GM12878 (cell line): ENCODE measurements around the gene TUT4. TPM values are rescaled to one million over a fixed set of nuclear protein-coding genes. Genes with fewer than 3 reads are reported as not detected.
A peak's percentile ranks its signal among the peaks of the same experiment; 100 is the strongest.

Source experiments
- ATAC-seq: fragments of 200-7000 bp; cut with Tn5 transposase; 3 replicates; pipeline ENCODE4 v1.9.1; 2020; ENCODE audit warnings: mild to moderate bottlenecking, moderate library complexity
- BruUV-seq: library from RNA; stranded (reverse); fragments of 400-500 nt; replicated peaks from 2 replicates; lab custom pipeline; 2021; lab: Mats Ljungman, UMichigan
- CTCF ChIA-PET: fragments of 300-600 bp; sonication (Branson Sonifier 250); formaldehyde crosslinking; extraction: SDS; loops from one replicate; lab custom pipeline; 2021; ENCODE audit warnings: inconsistent platforms; lab: Yijun Ruan, JAX
- POLR2A ChIA-PET: fragments of 350-600 bp; formaldehyde crosslinking; extraction: SDS; loops from one replicate; lab custom pipeline; 2021; ENCODE audit warnings: inconsistent platforms; lab: Charles Lee
- RAD21 ChIA-PET: fragments of 300-600 bp; sonication (Branson Sonifier 250); formaldehyde crosslinking; loops from one replicate; lab custom pipeline; 2023; ENCODE audit warnings: antibody characterized with exemption; ENCODE audit not compliant: unreplicated experiment; lab: Charles Lee
- SMC1A ChIA-PET: fragments of 300-600 bp; sonication (Branson Sonifier 250); formaldehyde crosslinking; loops from one replicate; lab custom pipeline; 2023; ENCODE audit not compliant: unreplicated experiment, uncharacterized antibody; lab: Charles Lee
- DNase-seq: peaks from one replicate; pipeline ENCODE4 v3.0.0-alpha.2; 2011; ENCODE audit warnings: low read depth, low spot score
- FAIRE-seq: peaks from 3 replicates; lab custom pipeline; 2011; peaks lifted over from hg19 to GRCh38; lab: Jason Lieb, UNC
- H2AFZ ChIP-seq: 2 replicates; pipeline ENCODE4 v1.6.0; 2011; ENCODE audit warnings: low read depth, low read length, control low read depth; ENCODE audit not compliant: control insufficient read depth
- H3K27ac ChIP-seq: 2 replicates; pipeline ENCODE4 v1.5.1; 2011; ENCODE audit warnings: control low read depth; ENCODE audit not compliant: control insufficient read depth, insufficient read depth
- H3K27me3 ChIP-seq, 2 experiments: replicated peaks in 1 of 2; 2 replicates each; pipeline versions ENCODE4 v1.6.0 to v1.6.1; 2011; ENCODE audit warnings: low read length in 1 of 2; ENCODE audit not compliant: control insufficient read depth in 2 of 2, insufficient read depth in 2 of 2
- H3K36me3 ChIP-seq, 2 experiments: 2 replicates each; pipeline ENCODE4 v1.5.1; 2011; ENCODE audit warnings: low read length in 1 of 2; ENCODE audit not compliant: control insufficient read depth in 2 of 2, insufficient read depth in 2 of 2
- H3K4me1 ChIP-seq: 2 replicates; pipeline ENCODE4 v1.6.1; 2011; ENCODE audit warnings: mild to moderate bottlenecking, low read length, moderate library complexity, mixed read lengths; ENCODE audit not compliant: control insufficient read depth, insufficient read depth
- H3K4me2 ChIP-seq: 2 replicates; pipeline ENCODE4 v1.6.0; 2011; ENCODE audit warnings: control low read depth; ENCODE audit not compliant: control insufficient read depth, insufficient read depth
- H3K4me3 ChIP-seq: fragments of 200-600 bp; sonication (generic); 2 replicates; pipeline ENCODE4 v1.5.1; 2016
- H3K79me2 ChIP-seq: 2 replicates; pipeline ENCODE4 v1.6.0; 2011; ENCODE audit warnings: low read length; ENCODE audit not compliant: control insufficient read depth, insufficient read depth
- H3K9ac ChIP-seq: 2 replicates; pipeline ENCODE4 v1.8.0; 2011; ENCODE audit warnings: low read length, control low read depth, mixed read lengths; ENCODE audit not compliant: control insufficient read depth, insufficient read depth
- H3K9me3 ChIP-seq: replicated peaks from 3 replicates; pipeline ENCODE4 v1.5.1; 2011; ENCODE audit warnings: mild to moderate bottlenecking, low read length; ENCODE audit not compliant: control insufficient read depth, insufficient read depth
- H4K20me1 ChIP-seq: 2 replicates; pipeline ENCODE4 v1.6.0; 2011; ENCODE audit not compliant: control insufficient read depth, insufficient read depth
- CBX3 ChIP-seq: fragments of 200-600 bp; sonication (generic); IDR thresholded peaks from 2 replicates; pipeline ENCODE4 v1.6.1; 2016; ENCODE audit warnings: low read depth, borderline replicate concordance
- CREB1 ChIP-seq: IDR thresholded peaks from 2 replicates; pipeline ENCODE4 v1.6.1; 2012; ENCODE audit warnings: low read depth, mild to moderate bottlenecking, inconsistent platforms
- EED ChIP-seq: sonication (generic); IDR thresholded peaks from 2 replicates; pipeline ENCODE4 v1.6.1; 2016; ENCODE audit warnings: antibody characterized with exemption, low read depth
- FOXK2 ChIP-seq: fragments of 450-650 bp; IDR thresholded peaks from 2 replicates; pipeline ENCODE4 v1.6.1; 2017; ENCODE audit warnings: mild to moderate bottlenecking, moderate library complexity
- HDGF ChIP-seq: fragments of 450-650 bp; IDR thresholded peaks from 2 replicates; pipeline ENCODE4 v1.6.1; 2016; ENCODE audit warnings: antibody characterized with exemption
- KAT2A ChIP-seq: conservative IDR thresholded peaks from 2 replicates; pipeline ENCODE4 v1.6.1; 2011; ENCODE audit warnings: low read depth, low read length; ENCODE audit not compliant: control insufficient read depth
- KLF5 ChIP-seq: fragments of 450-650 bp; IDR thresholded peaks from 2 replicates; pipeline ENCODE4 v1.6.1; 2014; ENCODE audit warnings: mild to moderate bottlenecking; ENCODE audit not compliant: partially characterized antibody
- LARP7 ChIP-seq: fragments of 450-650 bp; IDR thresholded peaks from 2 replicates; pipeline ENCODE4 v1.6.1; 2017; ENCODE audit warnings: mild to moderate bottlenecking
- MEF2A ChIP-seq: IDR thresholded peaks from 2 replicates; pipeline ENCODE4 v1.6.1; 2011; ENCODE audit warnings: low read depth, mild to moderate bottlenecking, low read length, moderate library complexity; ENCODE audit not compliant: insufficient read depth
- NFXL1 ChIP-seq: fragments of 450-650 bp; IDR thresholded peaks from 2 replicates; pipeline ENCODE4 v1.6.1; 2017; ENCODE audit warnings: antibody characterized with exemption, mild to moderate bottlenecking, borderline replicate concordance
- NR2C2 ChIP-seq: IDR thresholded peaks from 2 replicates; pipeline ENCODE4 v1.6.1; 2011; ENCODE audit warnings: borderline replicate concordance, low read depth; ENCODE audit not compliant: control insufficient read depth, insufficient read length
- RAD51 ChIP-seq: fragments of 450-650 bp; IDR thresholded peaks from 2 replicates; pipeline ENCODE4 v1.6.1; 2016; ENCODE audit warnings: moderate library complexity, mild to moderate bottlenecking, inconsistent platforms
- RB1 ChIP-seq: fragments of 450-650 bp; formaldehyde crosslinking; IDR thresholded peaks from 2 replicates; pipeline ENCODE4 v1.6.1; 2017; ENCODE audit warnings: mild to moderate bottlenecking, borderline replicate concordance
- RBBP5 ChIP-seq: fragments of 200-600 bp; sonication (generic); conservative IDR thresholded peaks from 2 replicates; pipeline ENCODE4 v1.6.1; 2016
- SIN3A ChIP-seq: IDR thresholded peaks from 2 replicates; pipeline ENCODE4 v1.6.1; 2012; ENCODE audit warnings: low read depth, low read length, improper control_type of control experiment
- SMAD5 ChIP-seq: IDR thresholded peaks from 2 replicates; pipeline ENCODE4 v1.6.1; 2016; ENCODE audit warnings: antibody characterized with exemption, low read depth
- SMC3 ChIP-seq: IDR thresholded peaks from 2 replicates; pipeline ENCODE4 v1.6.1; 2011; ENCODE audit warnings: low read length, improper control_type of control experiment, borderline replicate concordance
- SREBF2 ChIP-seq: IDR thresholded peaks from 2 replicates; pipeline ENCODE4 v1.6.1; 2012; ENCODE audit warnings: mild to moderate bottlenecking, low read length
- WGBS: methylation state at CpG from one replicate; pipeline ENCODE4 v1.1.6; 2016; ENCODE audit warnings: low lambda C conversion rate; ENCODE audit not compliant: insufficient replicate concordance, insufficient coverage; ENCODE audit errors: missing lambda C conversion rate; 5-methylcytosine and 5-hydroxymethylcytosine counted together
- in situ Hi-C: fragments of 300-500 bp; cut with MboI; formaldehyde crosslinking; loops from 9 replicates; pipeline ENCODE4 v1.14.3; 2018; ENCODE audit warnings: mixed read lengths
- intact Hi-C: fragments of 100-400 bp; cut with micrococcal nuclease; formaldehyde crosslinking; loops from one replicate; pipeline ENCODE4 v1.14.2; 2022; ENCODE audit not compliant: unreplicated experiment
- polyA plus RNA-seq, 11 experiments: library from polyadenylated mRNA; depleted of rRNA in 4 of 11; unstranded in 6 of 11; stranded (reverse) in 5 of 11; fragments of >200 nt; fragmentation: Nextera tagmentation in 4 of 11; fragmentation: Illumina TruSeq in 1 of 11; extraction: Ambion mirVana in 4 of 11; extraction: Trizol in 1 of 11; gene quantifications; 1 replicate in 1 of 11; 2 replicates in 10 of 11; pipeline versions ENCODE4 v1.2.1 to v1.2.3, GENCODE V29; 2011 to 2016; ENCODE audit warnings: inconsistent platforms in 2 of 11, missing spikeins in 2 of 11, low read depth in 1 of 11
- total RNA-seq, 4 experiments: library from RNA; depleted of rRNA in 3 of 4; stranded (reverse); fragments of >200 nt in 3 of 4; fragmentation: Illumina TruSeq in 1 of 4; extraction: Trizol in 1 of 4; gene quantifications; 2 replicates each; pipeline versions ENCODE4 v1.2.1 to v1.2.3, GENCODE V29; 2013 to 2021
- TF ChIP-seq, protein P1 (sequence below): IDR thresholded peaks from 2 replicates; pipeline ENCODE4 v1.6.1; 2011; ENCODE audit warnings: mild to moderate bottlenecking, low read depth, low read length, moderate library complexity; ENCODE audit not compliant: insufficient replicate concordance
- TF ChIP-seq, protein P2 (sequence below): fragments of 450-650 bp; IDR thresholded peaks from 2 replicates; pipeline ENCODE4 v1.6.1; 2017; ENCODE audit warnings: mild to moderate bottlenecking, low read depth, inconsistent platforms; ENCODE audit not compliant: poor library complexity, severe bottlenecking
- TF ChIP-seq, protein P3 (sequence below): fragments of 150-350 bp; IDR thresholded peaks from 2 replicates; pipeline ENCODE4 v1.6.1; 2014; ENCODE audit warnings: mild to moderate bottlenecking, low read depth, low read length

The TUT4 gene
- total and polyA plus RNA-seq, 10 of the 15 experiments (the other 5 are each of a cell fraction or from before 2014, with no cell fraction given): 9.4 to 40.7 (median 27.6) TPM

DNA sequence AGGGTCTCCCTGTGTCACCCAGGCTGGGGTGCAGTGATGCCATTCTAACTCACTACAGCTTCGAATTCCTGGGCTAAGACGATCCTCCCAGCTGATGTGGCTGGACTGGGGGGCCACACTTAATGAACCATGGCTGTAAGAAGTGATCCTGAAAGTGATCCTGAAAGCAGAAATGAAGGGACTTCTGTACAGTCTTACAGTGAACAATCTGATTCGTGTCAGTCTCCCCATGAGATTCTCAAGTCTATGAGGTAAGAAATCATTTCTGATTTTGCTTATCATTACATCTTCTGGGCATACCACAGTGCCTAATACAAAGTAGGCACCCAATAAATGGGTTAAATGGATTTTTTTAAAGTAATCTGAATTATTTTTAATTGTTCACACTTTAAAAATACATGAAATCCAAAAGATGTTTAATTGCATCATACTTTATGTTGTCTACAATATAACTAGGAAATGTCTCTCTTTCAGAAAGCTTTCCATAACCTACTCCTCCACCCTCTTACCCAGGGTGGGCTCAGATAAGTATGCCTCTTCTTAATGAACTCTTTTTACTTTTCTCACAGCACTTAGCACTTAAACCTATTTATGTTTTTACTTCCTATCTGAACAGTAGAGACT is 21.5 kb downstream of the TUT4 start:
- H3K9ac ChIP-seq: no peak overlapping the region
- peaks cover 33% of the 10 kb centered on the region for H3K4me1 ChIP-seq
- H2AFZ ChIP-seq: no peak overlapping the region
- POLR2A ChIA-PET: interaction anchor here (0.6 to 1.0 kb wide), 2 partner anchors 14 to 36 kb away, joined by 3 to 4 read pairs; no protein-coding TSS in a partner anchor
- FAIRE-seq (peak; percentile 13), DNase-seq (no peak), ATAC-seq (peak; percentile 53)
- H3K9me3 ChIP-seq: peaks cover 2% of the 10 kb centered on the region; the same call in 2 of the 3 replicates
- H3K4me2 ChIP-seq: peak overlapping the region; percentile 76
- H3K27me3 ChIP-seq: no peaks in the 10 kb centered on the region
- H3K4me3 ChIP-seq: no peak overlapping the region
- CTCF ChIA-PET: interaction anchor here (0.6 to 1.3 kb wide), 4 partner anchors 20 to 404 kb away, joined by 3 read pairs; no protein-coding TSS in a partner anchor
- no TSS peak for BruUV-seq
- RAD21 ChIA-PET: interaction anchor here (1.5 to 3.7 kb wide), 2 partner anchors 22 to 127 kb away, joined by 3 to 19 read pairs; partner anchors contain the start of genes ORC1, PRPF38A and TUT4
- H3K79me2 ChIP-seq: peaks cover 12% of the 10 kb centered on the region
- SMC1A ChIA-PET: interaction anchor here (1.0 to 1.2 kb wide), 2 partner anchors 9 to 18 kb away, joined by 5 read pairs; no protein-coding TSS in a partner anchor
- peaks cover 0 to 5% of the 10 kb centered on the region in 2 experiments; a peak in 3 of 4 replicates for H3K36me3 ChIP-seq
- no peaks in the 10 kb centered on the region for H4K20me1 ChIP-seq
- peak overlapping the region; percentile 60; the same call in 1 of the 2 replicates for H3K27ac ChIP-seq
- intact Hi-C loops (no loop called here), in situ Hi-C loops (no loop called here)
- 0% methylated on average over 3 of the region's 3 CpGs for WGBS
- TF ChIP-seq NFXL1 (no peak), HDGF (no peak), CREB1 (peak; percentile 26; the same call in 1 of the 2 replicates), RBBP5 (no peak), SMAD5 (no peak), FOXK2 (no peak), SREBF2 (no peak), RB1 (no peak), CBX3 (no peak), RAD51 (no peak), LARP7 (no peak), MEF2A (0 out of 2 replicates have a peak, but pooled peaks have one; percentile 5), NR2C2 (no peak), KLF5 (no peak), SIN3A (no peak), KAT2A (no peak), SMC3 (no peak), EED (peak; percentile 38; the same call in 1 of the 2 replicates)
- TF ChIP-seq, protein P1, sequence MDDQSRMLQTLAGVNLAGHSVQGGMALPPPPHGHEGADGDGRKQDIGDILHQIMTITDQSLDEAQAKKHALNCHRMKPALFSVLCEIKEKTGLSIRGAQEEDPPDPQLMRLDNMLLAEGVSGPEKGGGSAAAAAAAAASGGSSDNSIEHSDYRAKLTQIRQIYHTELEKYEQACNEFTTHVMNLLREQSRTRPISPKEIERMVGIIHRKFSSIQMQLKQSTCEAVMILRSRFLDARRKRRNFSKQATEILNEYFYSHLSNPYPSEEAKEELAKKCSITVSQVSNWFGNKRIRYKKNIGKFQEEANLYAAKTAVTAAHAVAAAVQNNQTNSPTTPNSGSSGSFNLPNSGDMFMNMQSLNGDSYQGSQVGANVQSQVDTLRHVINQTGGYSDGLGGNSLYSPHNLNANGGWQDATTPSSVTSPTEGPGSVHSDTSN: no peak
- TF ChIP-seq, protein P2, sequence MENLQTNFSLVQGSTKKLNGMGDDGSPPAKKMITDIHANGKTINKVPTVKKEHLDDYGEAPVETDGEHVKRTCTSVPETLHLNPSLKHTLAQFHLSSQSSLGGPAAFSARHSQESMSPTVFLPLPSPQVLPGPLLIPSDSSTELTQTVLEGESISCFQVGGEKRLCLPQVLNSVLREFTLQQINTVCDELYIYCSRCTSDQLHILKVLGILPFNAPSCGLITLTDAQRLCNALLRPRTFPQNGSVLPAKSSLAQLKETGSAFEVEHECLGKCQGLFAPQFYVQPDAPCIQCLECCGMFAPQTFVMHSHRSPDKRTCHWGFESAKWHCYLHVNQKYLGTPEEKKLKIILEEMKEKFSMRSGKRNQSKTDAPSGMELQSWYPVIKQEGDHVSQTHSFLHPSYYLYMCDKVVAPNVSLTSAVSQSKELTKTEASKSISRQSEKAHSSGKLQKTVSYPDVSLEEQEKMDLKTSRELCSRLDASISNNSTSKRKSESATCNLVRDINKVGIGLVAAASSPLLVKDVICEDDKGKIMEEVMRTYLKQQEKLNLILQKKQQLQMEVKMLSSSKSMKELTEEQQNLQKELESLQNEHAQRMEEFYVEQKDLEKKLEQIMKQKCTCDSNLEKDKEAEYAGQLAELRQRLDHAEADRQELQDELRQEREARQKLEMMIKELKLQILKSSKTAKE: no peak
- TF ChIP-seq, protein P3, sequence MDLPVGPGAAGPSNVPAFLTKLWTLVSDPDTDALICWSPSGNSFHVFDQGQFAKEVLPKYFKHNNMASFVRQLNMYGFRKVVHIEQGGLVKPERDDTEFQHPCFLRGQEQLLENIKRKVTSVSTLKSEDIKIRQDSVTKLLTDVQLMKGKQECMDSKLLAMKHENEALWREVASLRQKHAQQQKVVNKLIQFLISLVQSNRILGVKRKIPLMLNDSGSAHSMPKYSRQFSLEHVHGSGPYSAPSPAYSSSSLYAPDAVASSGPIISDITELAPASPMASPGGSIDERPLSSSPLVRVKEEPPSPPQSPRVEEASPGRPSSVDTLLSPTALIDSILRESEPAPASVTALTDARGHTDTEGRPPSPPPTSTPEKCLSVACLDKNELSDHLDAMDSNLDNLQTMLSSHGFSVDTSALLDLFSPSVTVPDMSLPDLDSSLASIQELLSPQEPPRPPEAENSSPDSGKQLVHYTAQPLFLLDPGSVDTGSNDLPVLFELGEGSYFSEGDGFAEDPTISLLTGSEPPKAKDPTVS: no peak
